HG03378 (cell line): ENCODE measurements around the gene ALDH1A2.
"Not testable (repeated sequence)": the region's sequence is repeated elsewhere in the genome, so short reads cannot be mapped to it uniquely, and the experiment has no call there.

Experiments used
- ATAC-seq: cut with Tn5 transposase; IDR thresholded peaks from one replicate; pipeline ENCODE4 v1.9.1; 2021; ENCODE audit warnings: mild to moderate bottlenecking, moderate library complexity; ENCODE audit not compliant: unreplicated experiment

The ALDH1A2 gene

DNA sequence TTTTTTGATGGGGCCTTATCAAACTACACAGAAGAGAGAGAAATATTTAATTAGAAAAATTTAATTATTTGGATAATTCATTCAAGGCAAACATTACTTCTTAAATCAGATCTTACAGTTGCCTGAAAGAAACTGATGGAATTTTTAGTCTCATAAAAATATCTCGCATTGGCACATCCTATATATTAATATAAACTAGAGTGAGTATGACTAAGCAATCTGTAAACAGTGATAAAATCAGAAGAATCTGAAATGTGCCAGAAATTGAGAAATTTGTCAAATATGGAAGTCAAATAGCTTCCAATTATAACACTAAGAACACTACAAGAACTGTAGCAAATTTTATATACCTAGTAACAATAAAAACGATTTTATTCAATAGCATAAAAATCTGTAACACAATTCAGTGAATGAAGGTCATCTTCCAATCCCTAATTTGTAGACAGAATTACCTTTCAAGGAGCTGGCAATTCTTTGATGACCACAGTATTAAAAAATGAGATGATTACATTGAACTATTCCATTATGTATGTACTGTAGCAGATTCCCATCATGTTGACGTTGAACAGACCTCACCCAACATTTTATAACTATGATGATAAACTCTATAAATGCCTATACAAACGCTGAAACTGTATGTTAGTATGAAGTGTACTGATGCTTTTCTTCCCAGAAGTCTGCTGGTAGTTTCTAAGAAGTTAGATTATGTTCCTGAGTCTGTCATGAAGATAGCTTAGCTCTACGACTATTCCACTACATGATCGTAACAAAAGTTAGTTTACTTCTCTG, 63.0 kb downstream of the ALDH1A2 start:
- no peak for ATAC-seq

DNA sequence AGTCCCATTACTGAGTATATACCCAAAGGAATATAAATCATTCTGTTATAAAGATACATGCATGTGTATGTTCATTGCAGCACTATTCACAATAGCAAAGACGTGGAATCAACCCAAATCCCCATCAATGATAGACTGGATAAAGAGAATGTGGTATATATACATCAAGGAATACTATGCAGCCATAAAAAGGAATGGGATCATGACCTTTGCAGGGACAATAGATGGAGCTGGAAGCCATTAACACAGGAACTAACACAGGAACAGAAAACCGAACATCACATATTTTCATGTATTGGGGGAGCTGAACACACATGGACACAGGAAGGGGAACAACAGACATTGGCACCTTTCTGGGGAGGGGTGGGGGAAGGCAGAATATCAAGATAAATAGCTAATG, 65.8 kb downstream of the ALDH1A2 start:
- not testable (repeated sequence) for ATAC-seq

DNA sequence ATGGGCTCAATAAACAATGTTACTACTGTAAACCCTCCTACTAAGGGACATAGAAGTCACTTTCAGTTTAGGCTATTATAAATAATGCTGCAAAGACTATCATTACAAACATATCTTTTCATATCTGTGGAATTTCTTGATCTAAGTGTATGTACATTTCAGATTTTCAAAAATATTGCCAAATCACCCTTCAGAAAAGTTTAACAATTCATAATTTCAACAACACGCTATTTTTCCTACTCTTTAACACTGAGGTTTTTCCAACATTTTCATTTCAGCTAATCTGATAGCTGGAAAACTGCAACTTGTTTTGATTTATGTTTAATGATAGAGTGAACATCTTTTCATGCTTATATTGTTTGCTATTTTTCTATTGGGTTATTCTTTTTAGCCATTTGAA, 69.0 kb downstream of the ALDH1A2 start:
- ATAC-seq, result no peak

DNA sequence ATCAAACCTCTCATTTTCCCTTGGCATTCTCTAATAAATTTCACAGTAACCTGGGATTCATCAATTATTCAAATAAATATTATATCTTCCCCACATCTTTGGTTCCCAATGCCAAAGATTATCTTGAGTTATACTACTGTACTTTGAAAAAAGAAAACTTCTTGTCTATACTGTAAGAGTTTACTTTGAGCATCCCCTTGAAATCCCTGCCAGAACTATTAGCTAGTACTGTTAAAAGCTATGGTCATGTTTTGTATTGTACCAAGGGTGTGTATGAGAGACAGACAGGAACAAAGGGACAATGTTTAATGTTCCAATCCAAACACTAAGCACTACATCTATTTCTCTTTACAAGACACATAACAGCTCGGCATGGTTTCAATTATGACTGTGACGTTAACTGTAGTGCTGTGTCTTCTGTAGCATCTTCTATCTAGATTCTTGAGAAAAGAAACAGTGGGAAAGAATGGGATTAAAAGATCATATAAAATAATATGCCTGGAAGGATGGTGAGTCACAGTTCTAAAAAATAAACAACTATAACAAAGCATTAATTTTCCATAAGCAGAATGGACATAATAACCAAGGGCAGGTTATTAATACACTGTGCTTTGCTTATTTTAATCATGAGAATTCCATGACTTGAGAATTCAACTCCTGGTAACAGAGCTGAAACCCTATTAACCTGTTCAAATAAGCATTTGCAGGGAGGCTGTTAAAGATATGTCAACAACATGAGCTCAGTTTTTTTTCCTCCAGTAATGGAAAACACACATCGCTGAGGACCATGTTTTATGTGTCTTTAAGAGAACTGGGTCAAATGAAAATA, 71.1 kb downstream of the ALDH1A2 start:
- ATAC-seq, result no peak

DNA sequence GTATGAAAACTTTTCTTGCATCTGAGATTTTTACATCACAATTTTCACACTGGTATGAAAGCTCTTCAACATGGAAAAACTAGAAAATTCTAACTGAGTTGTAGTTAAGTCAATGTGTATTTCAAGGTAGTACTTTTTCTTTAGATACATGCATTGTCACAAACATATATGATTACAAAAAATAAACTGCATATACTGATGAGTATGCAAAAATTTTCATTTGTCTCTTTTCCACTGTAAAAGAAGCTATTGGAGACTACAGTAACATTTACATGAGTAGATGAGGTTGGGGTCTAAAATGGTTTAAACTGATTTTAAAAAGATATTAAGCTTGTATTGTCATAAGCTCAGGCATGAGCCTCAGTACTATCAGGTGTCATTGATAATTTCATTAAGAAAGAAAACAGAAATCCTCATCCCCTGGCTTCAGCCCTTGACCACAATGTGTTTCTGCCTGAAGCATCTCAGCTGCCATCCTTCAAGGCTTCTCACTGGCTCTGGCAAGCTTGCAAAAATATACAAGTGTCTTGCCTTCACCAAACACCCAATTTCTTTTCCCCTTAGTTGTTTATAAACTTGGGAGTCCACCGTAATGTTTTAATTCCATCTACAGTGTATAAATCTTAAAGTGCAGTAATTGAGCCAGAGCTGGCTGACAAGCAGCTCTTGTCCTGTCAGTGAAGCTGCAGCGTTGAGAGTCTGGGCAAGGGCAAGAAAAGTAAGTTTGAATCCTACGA, 71.9 kb downstream of the ALDH1A2 start:
- ATAC-seq, result no peak

DNA sequence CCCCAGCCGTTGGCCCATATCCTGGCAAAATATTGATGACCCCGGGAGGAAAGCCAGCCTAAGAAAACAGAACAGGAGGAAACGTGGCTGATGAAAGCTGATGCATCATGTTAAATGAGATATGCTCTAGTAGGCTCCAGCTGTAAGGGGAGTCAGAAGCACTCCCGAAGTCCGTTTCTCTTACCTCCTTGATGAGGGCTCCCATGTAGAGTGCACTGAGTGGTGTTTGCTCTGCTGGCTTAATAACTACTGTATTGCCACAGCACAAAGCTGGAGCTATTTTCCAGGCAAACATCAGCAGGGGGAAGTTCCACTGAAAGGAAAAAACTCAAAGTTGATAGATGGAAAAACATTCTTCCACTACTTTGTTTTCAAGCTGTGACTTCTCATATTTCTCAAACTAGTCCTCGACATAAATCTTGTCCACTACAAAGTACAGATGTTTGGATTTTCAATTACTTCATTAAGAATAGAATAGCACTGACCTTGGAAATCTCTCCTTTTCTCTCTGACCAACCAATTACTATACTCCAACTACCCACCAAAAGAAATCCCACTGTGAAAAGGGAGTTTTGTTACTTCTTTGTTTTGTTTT, 72.7 kb downstream of the ALDH1A2 start:
- ATAC-seq, result no peak

DNA sequence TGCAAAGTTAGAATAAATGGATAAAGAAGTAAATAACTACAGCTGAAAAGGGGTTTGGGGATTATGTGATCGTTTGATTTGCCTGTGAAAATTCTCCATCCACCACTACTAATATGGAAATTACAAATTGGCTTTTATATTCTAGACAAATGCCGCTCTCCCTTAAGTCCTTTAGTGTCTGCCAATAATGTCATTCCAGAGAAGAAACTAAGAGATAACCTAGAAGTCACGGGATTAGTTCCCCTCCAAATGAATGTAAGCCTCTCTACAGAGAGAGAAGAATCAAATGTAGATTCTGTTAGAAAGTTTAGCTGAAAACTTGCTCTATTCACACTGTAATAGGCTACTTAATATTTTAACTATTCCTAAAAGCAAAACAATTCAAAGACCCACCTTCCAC, 92.0 kb downstream of the ALDH1A2 start:
- ATAC-seq, result no peak

DNA sequence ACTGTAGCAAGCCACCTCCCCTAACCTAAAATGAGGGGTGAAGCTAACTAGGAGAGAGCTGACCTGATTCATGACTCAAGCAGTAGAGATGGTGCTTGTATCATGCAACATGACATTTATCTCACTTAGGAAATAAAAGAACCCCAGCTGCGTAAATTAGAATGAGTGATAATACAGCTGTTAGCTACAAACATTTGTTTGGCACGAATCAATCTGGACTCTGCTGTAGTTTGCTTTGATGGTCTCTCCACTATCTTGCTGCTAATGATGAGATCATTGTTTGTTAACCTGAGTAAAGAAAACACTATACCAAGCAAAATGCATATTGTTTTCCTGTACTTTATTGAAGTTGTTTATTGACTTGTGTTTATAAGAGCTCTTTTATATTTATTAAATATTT, 92.6 kb downstream of the ALDH1A2 start:
- ATAC-seq, result no peak

DNA sequence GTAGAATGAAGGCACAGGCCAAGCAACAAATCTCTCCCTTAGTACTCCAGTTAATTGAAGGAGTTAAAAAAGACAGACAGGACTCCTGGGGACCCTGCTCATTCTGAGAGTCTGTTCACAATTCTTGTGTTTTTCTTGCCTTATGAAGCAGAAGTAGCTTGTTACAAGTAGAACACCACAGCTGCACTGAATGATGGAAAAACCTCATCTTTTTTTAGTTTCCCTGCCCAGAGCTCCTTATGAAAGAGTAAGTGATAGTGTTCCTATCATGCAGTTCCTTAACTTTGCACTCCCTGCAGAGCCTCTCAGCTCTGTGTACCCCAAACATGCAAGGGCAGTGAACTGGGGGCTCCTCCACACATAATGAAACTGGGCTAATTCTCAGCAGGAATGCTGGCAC, 95.5 kb downstream of the ALDH1A2 start:
- ATAC-seq, result no peak

DNA sequence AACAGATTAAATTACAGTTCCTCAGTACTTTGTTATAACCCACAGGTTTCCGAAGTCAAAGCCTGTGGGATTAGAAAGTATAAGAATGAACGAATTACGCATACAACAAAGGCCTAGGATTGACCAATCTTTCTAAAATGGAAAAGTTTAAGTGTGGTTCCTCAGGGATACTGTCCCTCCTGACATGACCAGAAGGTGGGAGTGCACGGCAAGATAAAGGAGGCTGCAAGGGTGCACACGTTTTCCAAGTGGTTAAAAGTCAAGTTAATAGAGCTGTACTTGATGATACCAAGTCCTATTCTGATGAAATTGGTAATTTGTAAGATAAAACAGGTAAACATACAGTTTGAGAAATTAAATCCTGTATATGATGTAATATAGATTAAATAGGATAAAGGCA, 96.2 kb downstream of the ALDH1A2 start:
- no peak for ATAC-seq

DNA sequence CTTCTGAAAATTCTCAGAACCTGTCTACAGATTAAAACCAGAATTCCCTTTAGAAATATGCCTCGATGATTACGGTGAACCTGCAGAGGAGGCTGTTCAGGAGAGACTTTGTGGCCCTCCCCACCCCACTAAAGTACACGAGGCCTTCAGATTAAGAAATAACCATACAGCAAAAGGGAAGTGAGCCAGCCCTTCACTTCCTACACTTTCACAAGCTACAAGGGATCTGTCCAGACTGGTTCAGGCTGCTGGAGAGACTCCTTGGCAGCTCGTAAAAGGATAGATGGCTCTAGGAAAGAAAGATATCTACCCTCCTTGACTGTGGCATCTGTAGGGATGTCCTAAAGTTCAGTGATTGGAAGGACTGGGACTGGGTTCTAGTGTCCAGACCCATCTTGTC, 102.6 kb downstream of the ALDH1A2 start:
- no peak for ATAC-seq

DNA sequence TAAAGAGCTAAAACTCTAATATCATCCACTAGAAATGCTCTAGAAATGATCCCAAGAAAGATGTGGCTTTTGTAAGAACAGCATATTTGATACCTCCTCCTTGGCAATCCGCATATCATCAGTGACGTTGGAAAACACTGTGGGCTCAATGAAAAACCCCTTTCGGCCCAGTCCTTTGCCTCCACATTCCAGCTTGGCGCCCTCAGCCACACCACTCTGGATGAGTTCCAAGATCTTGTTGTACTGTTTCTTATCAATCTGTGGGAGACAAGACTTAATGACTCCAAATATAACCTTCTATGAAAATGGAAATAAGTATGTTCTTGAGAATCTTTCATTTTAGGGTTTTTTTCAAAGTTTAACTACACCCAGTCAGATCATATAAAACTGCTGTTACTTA, 103.6 kb downstream of the ALDH1A2 start:
- no peak for ATAC-seq

DNA sequence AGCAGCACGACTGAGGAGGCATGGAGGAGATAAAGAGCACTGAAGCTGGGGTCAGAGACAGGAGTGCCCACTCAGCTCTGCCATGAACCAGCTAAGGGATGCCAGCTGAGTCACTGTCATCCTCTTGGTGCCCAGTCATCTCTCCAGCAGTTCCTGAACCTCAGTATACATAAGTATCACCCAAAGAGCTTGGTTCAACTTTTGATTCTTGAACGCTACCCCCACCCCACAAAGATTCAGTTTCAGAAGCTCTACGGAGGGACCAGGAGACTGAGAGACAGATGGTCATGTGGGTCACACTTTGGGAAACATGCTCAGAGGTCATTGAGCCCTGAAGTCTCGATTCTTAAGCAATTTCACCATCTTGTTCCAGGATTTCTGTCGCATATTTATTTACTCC, 108.4 kb downstream of the ALDH1A2 start:
- no peak for ATAC-seq

DNA sequence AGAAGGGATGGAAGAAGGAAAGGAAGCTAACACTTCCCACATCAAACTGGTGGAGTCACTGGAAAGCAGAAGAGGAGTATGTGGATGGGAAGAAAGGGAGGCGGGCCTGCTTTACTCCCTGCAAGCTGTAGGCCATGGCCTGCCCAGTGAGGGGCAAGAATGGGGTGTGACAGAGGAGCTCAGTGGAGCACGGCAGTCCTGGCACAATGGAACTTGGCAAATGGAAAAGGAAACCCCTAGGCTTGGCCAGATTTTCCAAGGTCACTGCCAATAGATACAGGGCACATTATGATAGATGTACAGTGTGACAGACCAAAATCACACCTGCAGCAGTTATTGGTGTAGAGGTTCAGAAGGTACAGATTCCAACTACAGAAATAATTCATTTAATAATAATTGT, 111.6 kb downstream of the ALDH1A2 start:
- no peak for ATAC-seq

DNA sequence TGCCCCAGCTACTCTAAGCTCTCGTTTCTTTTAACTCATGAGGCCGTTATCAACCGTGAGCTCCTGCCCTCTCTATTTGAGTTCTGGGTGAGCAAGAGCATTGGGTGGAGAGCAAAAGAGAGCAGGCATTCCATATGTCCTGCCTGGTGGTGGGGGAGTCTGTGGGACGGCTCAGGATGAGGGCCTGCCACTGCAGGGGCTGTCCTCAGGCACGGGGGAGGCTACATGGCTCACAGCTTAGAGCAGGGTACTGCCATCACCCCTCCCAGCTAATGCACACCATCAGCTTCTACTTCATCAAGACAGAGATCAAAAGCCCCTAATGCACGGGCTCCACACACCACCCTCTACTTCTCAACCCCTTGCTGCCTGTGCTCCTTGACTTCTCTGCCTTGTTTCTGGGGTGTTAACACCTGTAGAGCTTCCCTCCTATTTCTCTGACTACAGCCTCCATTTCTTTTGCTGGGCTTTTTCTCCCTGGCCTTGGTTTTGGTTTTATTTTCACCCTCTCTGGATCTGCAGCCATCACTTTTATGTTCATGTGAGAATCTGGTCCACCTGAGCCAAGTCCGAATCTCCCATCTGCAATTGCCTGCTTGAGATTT, 114.1 kb downstream of the ALDH1A2 start:
- no peak for ATAC-seq

DNA sequence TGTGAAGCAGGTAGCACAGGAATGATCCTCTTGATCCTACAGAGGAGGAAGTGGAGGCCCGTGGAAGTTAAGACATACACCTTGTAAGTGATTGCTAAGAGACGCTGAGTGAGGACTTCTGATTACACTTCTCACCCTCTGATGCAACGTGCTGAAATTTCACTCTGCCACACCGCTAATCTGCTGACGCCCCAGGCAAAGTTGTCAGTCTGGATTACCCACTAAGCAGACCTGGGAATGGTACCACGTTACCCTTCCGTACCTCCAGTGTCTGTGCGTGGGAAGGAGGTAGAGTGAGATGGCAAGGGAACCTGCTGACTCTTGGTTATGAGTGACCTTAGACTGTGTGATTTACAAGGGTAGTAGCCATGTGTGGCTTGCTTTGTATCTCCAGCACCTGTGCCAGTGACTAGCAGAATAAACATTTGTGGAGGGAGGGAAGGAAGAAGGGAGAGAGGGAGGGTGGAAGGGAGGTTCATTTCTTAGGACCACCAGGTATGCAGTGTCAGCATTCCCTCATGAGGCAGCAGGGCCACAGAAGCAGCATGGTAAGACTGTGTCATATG, 115.0 kb downstream of the ALDH1A2 start:
- ATAC-seq, result no peak

DNA sequence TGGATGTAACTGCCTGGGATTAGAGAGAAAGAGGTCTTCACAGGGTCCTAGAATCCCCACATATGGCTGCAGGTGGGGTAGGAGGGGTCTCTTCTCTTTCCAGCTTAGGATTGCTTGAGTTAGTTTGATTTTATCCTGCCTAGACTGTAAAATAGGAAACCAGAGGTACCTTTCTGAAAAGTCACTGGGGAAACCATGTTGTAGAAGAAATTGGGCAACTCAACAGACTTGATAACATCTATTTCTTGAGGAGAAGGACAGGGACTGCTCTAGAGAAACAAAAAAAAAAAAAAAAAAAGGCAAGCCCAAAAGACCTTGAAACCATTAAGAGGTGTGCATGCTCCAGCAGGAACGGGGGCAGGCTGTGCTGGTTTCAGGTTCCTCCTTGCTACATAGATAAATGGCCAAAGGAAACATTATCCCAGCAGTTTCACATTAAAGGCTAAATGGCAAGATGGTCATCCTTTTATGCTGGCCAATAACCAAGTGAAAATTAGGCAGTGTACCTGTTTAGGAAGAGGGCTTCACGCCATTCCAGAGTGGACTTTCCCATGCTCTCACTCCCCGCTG, 116.1 kb downstream of the ALDH1A2 start:
- no peak for ATAC-seq

DNA sequence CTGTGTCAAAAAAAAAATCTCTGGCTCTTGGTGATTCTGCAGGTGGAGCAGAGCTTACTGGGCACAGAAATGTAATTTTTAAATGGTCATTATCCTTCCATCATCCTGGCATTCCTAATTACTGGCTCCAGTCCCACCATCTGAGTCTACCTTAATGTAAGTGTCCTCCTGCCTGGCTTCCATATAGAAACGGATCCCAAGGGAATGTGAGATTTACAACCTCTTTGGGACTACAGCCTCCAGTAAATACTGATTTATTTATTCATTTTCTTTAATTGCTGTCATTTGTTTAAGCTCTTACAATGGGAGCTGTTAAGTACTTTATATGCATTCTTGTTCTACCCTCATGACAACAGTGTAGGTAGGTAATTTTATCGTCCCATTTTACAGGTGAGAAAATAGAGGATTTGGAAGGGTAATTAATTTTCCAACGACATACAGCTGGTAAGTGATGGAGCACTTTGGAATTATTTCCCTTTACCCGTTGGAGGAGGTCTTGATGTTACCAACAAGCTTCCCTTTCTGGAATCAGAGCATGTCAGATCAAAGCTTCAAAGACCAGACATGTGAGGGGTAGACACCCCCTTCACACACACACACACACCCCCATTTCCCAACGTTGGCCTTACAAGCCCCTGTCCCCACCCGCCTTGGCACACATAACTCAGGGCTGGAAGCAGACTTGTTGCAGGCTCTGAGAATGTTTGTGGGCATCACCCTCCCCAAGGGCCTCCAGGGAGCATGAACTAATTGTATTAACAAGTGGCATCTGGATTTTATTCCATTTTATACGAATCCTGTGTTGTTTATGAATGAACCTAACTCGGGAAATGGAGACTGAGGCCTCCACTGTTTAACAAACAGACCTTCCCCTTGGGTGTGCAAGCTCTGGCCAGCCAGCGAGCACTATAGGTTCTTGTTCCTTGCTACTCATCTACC, 116.9 kb downstream of the ALDH1A2 start:
- no peak for ATAC-seq

DNA sequence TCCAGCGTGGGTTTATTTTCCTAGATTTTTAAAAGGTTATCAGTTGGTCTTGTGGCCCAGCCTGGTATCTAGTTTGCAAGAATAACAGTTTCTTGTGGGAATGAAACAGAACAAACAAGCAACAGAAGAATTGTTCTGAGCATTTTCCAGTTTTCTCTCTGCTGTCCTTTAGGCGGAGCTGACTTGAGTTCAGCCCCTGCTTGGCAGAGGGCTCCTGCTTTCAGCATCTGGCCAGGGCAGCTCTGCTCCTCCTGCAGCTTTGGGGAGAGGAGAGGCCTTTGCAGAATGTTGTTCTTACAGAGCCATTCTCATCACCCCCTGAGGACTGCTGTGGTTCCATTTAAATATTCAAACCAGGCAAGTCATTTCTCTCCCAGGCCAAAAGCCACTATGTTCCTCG, 117.7 kb downstream of the ALDH1A2 start:
- ATAC-seq, result no peak
